ENCODE data around the gene POLR1C. TPM values are rescaled to one million over a fixed set of nuclear protein-coding genes. Genes with fewer than 3 reads are reported as not detected.
"Not testable (repeated sequence)": the region's sequence is repeated elsewhere in the genome, so short reads cannot be mapped to it uniquely, and the experiment has no call there.

Gene POLR1C, protein sequence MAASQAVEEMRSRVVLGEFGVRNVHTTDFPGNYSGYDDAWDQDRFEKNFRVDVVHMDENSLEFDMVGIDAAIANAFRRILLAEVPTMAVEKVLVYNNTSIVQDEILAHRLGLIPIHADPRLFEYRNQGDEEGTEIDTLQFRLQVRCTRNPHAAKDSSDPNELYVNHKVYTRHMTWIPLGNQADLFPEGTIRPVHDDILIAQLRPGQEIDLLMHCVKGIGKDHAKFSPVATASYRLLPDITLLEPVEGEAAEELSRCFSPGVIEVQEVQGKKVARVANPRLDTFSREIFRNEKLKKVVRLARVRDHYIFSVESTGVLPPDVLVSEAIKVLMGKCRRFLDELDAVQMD
- total RNA-seq, result 10 to 100 TPM; 27.5 to 29.8 (median 27.9) TPM
- long read RNA-seq, donor 1, transcript POLR1C-203 (9 exons, 1,355 nt), result major isoform, 7 of 15 reads
- long read RNA-seq, donor 1, partial matches to known transcripts, result 0 of 15 reads
- long read RNA-seq, donor 1, other reads (novel, unspliced or antisense), result 6 of 15 reads
- long read RNA-seq, donor 2, transcript POLR1C-203 (9 exons, 1,355 nt), result major isoform, 8 of 11 reads
- long read RNA-seq, donor 2, partial matches to known transcripts, result 1 of 11 reads
- long read RNA-seq, donor 2, other reads (novel, unspliced or antisense), result 2 of 11 reads

DNA sequence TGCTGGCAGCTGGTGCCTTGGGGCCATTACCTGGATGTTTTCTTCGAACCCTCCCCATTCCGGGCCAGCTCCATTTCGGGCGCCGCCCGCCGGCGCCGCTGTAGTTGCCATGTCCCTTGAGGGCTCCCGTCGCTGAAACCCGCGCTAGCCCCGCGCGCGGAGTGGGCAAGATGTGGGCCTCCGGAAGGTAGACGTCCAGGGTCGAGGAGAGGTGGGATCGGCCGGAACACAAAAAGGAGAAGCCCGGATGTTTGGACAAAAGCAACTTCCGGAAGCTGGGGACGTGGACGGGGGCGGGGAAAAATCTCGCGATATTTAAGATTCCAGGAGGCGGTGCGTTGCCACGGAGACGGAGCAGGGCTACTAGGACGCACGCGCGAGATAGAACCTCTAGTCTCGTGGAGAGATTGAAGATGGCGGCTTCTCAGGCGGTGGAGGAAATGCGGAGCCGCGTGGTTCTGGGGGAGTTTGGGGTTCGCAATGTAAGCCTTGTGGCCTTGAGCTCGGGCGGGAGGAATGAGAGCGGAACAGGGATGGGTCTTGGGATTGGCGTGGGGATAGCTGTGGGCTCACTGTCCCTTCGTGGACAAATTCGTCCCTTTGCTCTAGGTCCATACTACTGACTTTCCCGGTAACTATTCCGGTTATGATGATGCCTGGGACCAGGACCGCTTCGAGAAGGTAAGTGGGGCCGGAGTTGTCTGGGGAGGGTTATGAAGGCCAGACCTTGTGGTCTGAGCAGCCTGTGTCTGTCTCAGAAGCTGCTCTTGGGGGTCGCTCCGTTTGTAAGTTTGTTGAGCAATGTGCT is at the start of gene POLR1C, which contains the start of gene YIPF3:
Gene POLR1C (plus strand): TSS at position 393 of the 808 bp plus-strand sequence. CDS start 21 bp downstream, at position 414.
Gene YIPF3 (minus strand): TSS at position 230 of the 808 bp plus-strand sequence. CDS start 119 bp downstream, at position 111.
- Histone ChIP-seq H3K4me1 (ENCODE audit: low read depth) (peaks cover 24% of the 10 kb centered on the region), H3K4me3 (peak within 1 kb of the TSS; percentile 82), H3K36me3 (ENCODE audit: low read depth) (no peaks in the 10 kb centered on the region), H3K9me3 (no peaks in the 10 kb centered on the region)
- intact Hi-C loops (cut with DNase I, micrococcal nuclease), result no loop called here
- TF ChIP-seq, protein P1, sequence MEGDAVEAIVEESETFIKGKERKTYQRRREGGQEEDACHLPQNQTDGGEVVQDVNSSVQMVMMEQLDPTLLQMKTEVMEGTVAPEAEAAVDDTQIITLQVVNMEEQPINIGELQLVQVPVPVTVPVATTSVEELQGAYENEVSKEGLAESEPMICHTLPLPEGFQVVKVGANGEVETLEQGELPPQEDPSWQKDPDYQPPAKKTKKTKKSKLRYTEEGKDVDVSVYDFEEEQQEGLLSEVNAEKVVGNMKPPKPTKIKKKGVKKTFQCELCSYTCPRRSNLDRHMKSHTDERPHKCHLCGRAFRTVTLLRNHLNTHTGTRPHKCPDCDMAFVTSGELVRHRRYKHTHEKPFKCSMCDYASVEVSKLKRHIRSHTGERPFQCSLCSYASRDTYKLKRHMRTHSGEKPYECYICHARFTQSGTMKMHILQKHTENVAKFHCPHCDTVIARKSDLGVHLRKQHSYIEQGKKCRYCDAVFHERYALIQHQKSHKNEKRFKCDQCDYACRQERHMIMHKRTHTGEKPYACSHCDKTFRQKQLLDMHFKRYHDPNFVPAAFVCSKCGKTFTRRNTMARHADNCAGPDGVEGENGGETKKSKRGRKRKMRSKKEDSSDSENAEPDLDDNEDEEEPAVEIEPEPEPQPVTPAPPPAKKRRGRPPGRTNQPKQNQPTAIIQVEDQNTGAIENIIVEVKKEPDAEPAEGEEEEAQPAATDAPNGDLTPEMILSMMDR (IDR thresholded peaks at IDR 0.05), result no peak
- peak; percentile 98 for ATAC-seq
- peak; percentile 97 to 99 (median 97) for DNase-seq

DNA sequence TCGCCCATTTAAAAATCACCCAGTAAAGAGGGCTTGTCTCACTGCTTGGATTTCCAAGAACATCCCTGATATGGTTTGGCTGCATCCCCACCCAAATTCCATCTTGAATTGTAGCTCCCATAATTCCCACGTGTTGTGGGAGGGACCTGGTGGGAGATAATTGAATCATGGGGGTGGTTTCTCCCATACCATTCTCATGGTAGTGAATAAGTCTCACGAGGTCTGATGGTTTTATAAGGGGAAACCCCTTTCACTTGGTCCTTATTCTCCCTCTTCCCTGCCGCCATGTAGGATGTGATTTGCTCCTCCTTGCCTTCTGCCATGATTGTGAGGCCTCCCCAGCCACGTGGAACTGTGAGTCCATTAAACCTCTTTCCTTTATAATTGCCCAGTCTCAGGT is 49.6 kb upstream of the POLR1C start:
- ATAC-seq; H3K9me3 ChIP-seq; intact Hi-C loops (cut with DNase I, micrococcal nuclease); H3K36me3 ChIP-seq (ENCODE audit: low read depth); H3K4me3 ChIP-seq; H3K4me1 ChIP-seq (ENCODE audit: low read depth); DNase-seq: not testable (repeated sequence)

DNA sequence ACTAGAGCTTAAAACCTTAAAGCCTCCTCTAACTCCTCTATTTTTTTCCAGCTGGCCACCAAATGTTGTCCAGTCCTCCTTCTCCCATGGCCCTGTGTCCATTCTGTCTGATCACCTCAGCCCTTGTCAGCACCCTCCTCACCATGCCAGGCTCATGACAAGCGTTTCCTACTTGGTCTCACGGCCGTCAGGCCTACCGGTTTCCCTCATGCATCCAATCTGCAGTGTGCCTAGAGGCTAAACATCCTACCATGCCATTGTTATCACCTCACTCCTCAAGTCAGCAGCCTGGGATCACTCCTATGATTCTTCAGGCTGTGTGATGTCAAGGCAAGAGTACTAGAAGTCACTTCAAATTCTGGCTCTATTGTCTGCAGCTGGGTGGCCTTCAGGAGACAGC is 49.1 kb upstream of the POLR1C start:
- no peaks in the 10 kb centered on the region for H3K4me1 ChIP-seq (ENCODE audit: low read depth)
- ATAC-seq (no peak), DNase-seq (no peak)
- no peaks in the 10 kb centered on the region for H3K36me3 ChIP-seq (ENCODE audit: low read depth)
- TF ChIP-seq, protein P1 (IDR thresholded peaks at IDR 0.05), result no peak
- intact Hi-C loops (cut with DNase I, micrococcal nuclease), result no loop called here
- H3K9me3 ChIP-seq, result no peaks in the 10 kb centered on the region
- no peak overlapping the region for H3K4me3 ChIP-seq

DNA sequence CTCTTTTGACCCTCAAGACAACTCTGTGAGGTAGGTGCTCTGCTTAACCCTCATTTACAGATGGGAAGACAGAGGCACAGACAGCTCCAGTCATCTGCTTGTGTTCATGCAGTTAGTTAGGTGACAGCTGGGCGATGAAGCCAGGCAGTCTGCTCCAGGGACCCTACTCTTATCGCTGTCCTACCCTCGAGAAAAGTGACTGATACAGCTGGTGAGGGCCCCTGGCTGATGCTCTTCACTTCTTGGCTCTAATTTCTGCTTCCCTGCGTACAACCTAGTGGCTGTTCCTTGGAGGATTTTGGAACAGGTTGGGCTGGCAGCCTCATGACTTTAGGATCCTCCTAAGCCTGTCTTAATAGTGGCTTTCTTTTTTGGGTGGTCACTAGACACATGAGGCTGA is 48.6 kb upstream of the POLR1C start:
- Histone ChIP-seq H3K36me3 (ENCODE audit: low read depth) (no peaks in the 10 kb centered on the region), H3K4me1 (ENCODE audit: low read depth) (no peaks in the 10 kb centered on the region), H3K4me3 (no peak overlapping the region), H3K9me3 (no peaks in the 10 kb centered on the region)
- TF ChIP-seq, protein P1 (IDR thresholded peaks at IDR 0.05), result no peak
- ATAC-seq (no peak), DNase-seq (no peak)
- intact Hi-C loops (cut with DNase I, micrococcal nuclease), result no loop called here

DNA sequence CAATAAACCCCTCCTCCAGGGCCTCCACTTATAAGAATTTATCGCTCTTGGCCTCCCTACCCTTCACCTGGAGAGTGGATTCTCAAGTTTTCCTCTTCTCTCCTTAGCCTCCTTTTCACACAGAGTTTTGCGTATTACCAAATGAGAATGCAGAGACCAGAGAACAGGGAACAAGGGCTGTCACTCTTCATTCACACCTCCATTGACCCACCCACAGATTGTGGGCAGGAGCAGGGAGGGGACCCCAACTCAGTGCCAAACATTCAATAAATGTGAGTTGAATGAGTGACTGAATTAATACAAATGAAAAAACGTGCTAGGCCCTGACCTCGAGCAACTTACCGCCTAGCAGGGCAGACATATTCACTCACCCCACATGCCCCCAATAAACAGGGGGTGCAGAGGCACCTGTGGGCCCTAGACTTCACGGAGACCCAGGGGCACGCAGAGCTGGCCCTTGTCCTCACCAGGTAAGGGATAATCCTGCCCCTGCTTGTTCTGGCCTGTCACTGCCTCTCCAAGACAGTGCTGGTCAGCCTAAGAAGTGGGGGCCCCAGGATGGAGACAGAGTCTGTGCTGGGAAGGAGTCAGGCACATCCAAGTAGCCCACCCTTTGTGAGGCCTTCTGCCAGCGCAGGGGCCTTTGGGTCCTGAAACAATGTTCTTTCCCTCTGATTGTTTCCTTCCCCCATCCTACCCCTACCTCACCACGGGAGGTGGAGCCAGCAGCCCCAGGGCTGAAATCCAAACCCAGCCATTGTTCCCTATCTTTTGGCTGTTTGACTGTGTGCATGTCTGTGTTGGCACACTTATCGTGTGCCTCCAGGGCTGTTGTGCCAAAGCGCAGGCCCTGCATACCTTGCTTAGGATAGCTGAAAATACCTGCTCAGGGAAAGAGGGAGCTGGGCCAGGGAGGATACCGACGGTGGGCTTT is 47.9 kb upstream of the POLR1C start:
- intact Hi-C loops (cut with DNase I, micrococcal nuclease), result no loop called here
- DNase-seq (no peak), ATAC-seq (no peak)
- H3K4me3 ChIP-seq, result no peak overlapping the region
- H3K9me3 ChIP-seq, result no peaks in the 10 kb centered on the region
- no peaks in the 10 kb centered on the region for H3K4me1 ChIP-seq (ENCODE audit: low read depth)
- no peaks in the 10 kb centered on the region for H3K36me3 ChIP-seq (ENCODE audit: low read depth)
- TF ChIP-seq, protein P1 (IDR thresholded peaks at IDR 0.05), result no peak

Data from mucosa of descending colon (tissue), 3 donors.